PC-3 (cell line): Measurements from ENCODE around the gene FGFR1OP2.

Experiments used
- EZH2 ChIP-seq: fragments of 300-600 bp; sonication (generic); IDR thresholded peaks from one replicate; pipeline ENCODE4 v1.6.1; 2017; ENCODE audit warnings: antibody characterized with exemption, mild to moderate bottlenecking, low read length; ENCODE audit not compliant: unreplicated experiment
- EZH2phosphoT487 ChIP-seq: fragments of 300-600 bp; sonication (generic); IDR thresholded peaks from 2 replicates; pipeline ENCODE4 v1.6.1; 2018; ENCODE audit warnings: mild to moderate bottlenecking, antibody characterized with exemption, low read length, borderline replicate concordance
- TF ChIP-seq, protein P1 (sequence below): fragments of 300-600 bp; sonication (generic); conservative IDR thresholded peaks from 2 replicates; pipeline ENCODE4 v1.5.1; 2017; ENCODE audit warnings: antibody characterized with exemption, low read depth, mild to moderate bottlenecking, low read length

DNA sequence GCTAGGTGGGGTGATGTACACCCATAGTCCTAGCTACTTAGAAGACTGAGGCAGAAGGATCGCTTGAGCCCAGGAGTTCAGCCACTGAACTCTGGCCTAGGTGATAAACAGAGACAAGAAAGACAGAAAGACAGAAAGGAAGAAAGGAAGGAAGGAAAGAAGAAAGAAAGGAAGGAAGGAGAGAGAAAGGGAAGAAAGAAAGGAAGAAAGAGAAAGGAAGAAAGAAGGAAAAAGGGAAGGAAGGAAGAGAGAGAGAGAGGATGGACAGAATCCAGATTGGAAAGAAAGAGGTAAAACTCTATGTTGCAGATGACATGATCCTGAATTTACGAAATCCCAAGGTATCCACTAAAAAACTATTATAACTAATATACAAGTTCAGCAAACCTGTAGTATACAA lies 8.7 kb upstream of the FGFR1OP2 start:
- TF ChIP-seq, protein P1, sequence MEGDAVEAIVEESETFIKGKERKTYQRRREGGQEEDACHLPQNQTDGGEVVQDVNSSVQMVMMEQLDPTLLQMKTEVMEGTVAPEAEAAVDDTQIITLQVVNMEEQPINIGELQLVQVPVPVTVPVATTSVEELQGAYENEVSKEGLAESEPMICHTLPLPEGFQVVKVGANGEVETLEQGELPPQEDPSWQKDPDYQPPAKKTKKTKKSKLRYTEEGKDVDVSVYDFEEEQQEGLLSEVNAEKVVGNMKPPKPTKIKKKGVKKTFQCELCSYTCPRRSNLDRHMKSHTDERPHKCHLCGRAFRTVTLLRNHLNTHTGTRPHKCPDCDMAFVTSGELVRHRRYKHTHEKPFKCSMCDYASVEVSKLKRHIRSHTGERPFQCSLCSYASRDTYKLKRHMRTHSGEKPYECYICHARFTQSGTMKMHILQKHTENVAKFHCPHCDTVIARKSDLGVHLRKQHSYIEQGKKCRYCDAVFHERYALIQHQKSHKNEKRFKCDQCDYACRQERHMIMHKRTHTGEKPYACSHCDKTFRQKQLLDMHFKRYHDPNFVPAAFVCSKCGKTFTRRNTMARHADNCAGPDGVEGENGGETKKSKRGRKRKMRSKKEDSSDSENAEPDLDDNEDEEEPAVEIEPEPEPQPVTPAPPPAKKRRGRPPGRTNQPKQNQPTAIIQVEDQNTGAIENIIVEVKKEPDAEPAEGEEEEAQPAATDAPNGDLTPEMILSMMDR, result no peak
- TF ChIP-seq EZH2, result no peak
- no peak for TF ChIP-seq EZH2phosphoT487
